BJ (cell line): ENCODE measurements around the gene KCNG2. TPM values are rescaled to one million over a fixed set of nuclear protein-coding genes. Genes with fewer than 3 reads are reported as not detected.

Experiments
- CTCF ChIA-PET: fragments of 350-600 bp; formaldehyde crosslinking; extraction: SDS; loops from one replicate; lab custom pipeline; 2021; ENCODE audit warnings: antibody characterized with exemption, inconsistent platforms; lab: Yijun Ruan, JAX
- POLR2A ChIA-PET: fragments of 300-600 bp; sonication (Branson Sonifier 250); formaldehyde crosslinking; extraction: SDS; loops from one replicate; lab custom pipeline; 2021; ENCODE audit warnings: antibody characterized with exemption; lab: Charles Lee
- DNase-seq: peaks from one replicate; pipeline ENCODE4 v3.0.0-alpha.2; 2011; ENCODE audit warnings: low read depth
- H3K27me3 ChIP-seq: 2 replicates; pipeline ENCODE4 v1.6.0; 2011; ENCODE audit warnings: low read length; ENCODE audit not compliant: control insufficient read depth, insufficient read depth
- H3K36me3 ChIP-seq: 2 replicates; pipeline ENCODE4 v1.5.1; 2011; ENCODE audit warnings: low read length; ENCODE audit not compliant: control insufficient read depth, insufficient read depth
- H3K4me3 ChIP-seq: 2 replicates; pipeline ENCODE4 v1.5.1; 2011; ENCODE audit warnings: low read depth, mild to moderate bottlenecking, control low read depth, low read length
- CTCF ChIP-seq: IDR thresholded peaks from 2 replicates; pipeline ENCODE4 v1.5.1; 2011; ENCODE audit warnings: low read depth, mild to moderate bottlenecking, control low read depth, inconsistent platforms, low read length, moderate library complexity; ENCODE audit not compliant: insufficient read depth
- polyA plus RNA-seq: library from polyadenylated mRNA; depleted of rRNA; stranded (reverse); fragments of >200 nt; gene quantifications from 2 replicates; pipeline ENCODE4 v1.2.3, GENCODE V29; 2011

KCNG2 gene
- polyA plus RNA-seq, 1 experiment, result not detected

- POLR2A ChIA-PET, result no interaction called here
- H3K4me3 ChIP-seq, result no peak overlapping the region
- no peaks in the 10 kb centered on the region for H3K27me3 ChIP-seq
- TF ChIP-seq CTCF, result no peak
- no peaks in the 10 kb centered on the region; the same call in 1 of the 2 replicates for H3K36me3 ChIP-seq
- CTCF ChIA-PET, result no interaction called here
- DNase-seq, result no peak
These were observed 99.0 kb downstream of the KCNG2 start for GRCh38 chr18:79896738-79897137.

- no peak for TF ChIP-seq CTCF
- ChIA-PET CTCF (no interaction called here), POLR2A (no interaction called here)
- Histone ChIP-seq H3K27me3 (no peaks in the 10 kb centered on the region), H3K4me3 (no peak overlapping the region), H3K36me3 (peaks cover 2% of the 10 kb centered on the region)
- DNase-seq, result no peak
These were observed 100.3 kb downstream of the KCNG2 start for GRCh38 chr18:79897940-79898625.

GRCh38 chr18:79898952-79899608, 101.3 kb downstream of the KCNG2 start:
- TF ChIP-seq CTCF, result no peak
- no peaks in the 10 kb centered on the region for H3K27me3 ChIP-seq
- DNase-seq, result no peak
- H3K36me3 ChIP-seq, result peaks cover 2% of the 10 kb centered on the region
- CTCF ChIA-PET, result interaction anchor here (1.6 kb wide), 1 partner anchor 12 kb away, joined by 4 read pairs; no protein-coding TSS in a partner anchor
- H3K4me3 ChIP-seq, result no peak overlapping the region
- POLR2A ChIA-PET, result interaction anchor here (0.6 kb wide), 1 partner anchor 135 kb away, joined by 20 read pairs; the partner anchor contains the start of gene RBFA

GRCh38 chr18:79899609-79900445, 102.1 kb downstream of the KCNG2 start:
- H3K27me3 ChIP-seq, result no peaks in the 10 kb centered on the region
- no peak overlapping the region for H3K4me3 ChIP-seq
- CTCF ChIA-PET, result interaction anchor here (1.6 kb wide), 1 partner anchor 11 kb away, joined by 4 read pairs; no protein-coding TSS in a partner anchor
- H3K36me3 ChIP-seq, result peaks cover 2% of the 10 kb centered on the region
- no peak for DNase-seq
- no peak for TF ChIP-seq CTCF
- POLR2A ChIA-PET, result interaction anchor here (0.6 kb wide), 1 partner anchor 134 kb away, joined by 20 read pairs; the partner anchor contains the start of gene RBFA
